Measurements from ENCODE around the gene TRABD2B. TPM values are rescaled to one million over a fixed set of nuclear protein-coding genes. Genes with fewer than 3 reads are reported as not detected.

Gene TRABD2B
- total and polyA plus RNA-seq, 2 donors (not counting 3 experiments of a cell fraction or from before 2014, with no cell fraction given), result not detected

- H3K9me1 ChIP-seq (replicated peaks; ENCODE audit: control insufficient read depth, extremely low read depth, insufficient read depth, low read length), result no peaks in the 10 kb centered on the region
- peak overlapping the region; percentile 9 for H3K4me2 ChIP-seq (ENCODE audit: insufficient read depth, low read length)
- no peak overlapping the region for H3K4me3 ChIP-seq (replicated peaks in 1 of 3; ENCODE audit: insufficient read depth in 1 of 3, low read depth in 1 of 3, low read length in 3 of 3)
- no peaks in the 10 kb centered on the region for H3K36me3 ChIP-seq (ENCODE audit: control insufficient read depth in 2 of 2, extremely low read depth in 1 of 2, insufficient read depth in 2 of 2, low read length in 2 of 2)
- BruUV-seq (replicated peaks), result no TSS peak
- H3K4me1 ChIP-seq (ENCODE audit: control insufficient read depth, extremely low read depth, insufficient read depth, low read length), result no peaks in the 10 kb centered on the region
- no peak for TF ChIP-seq POLR2AphosphoS5 (IDR thresholded peaks at IDR 0.05; ENCODE audit: insufficient read depth, low read depth, low read length)
- TF ChIP-seq POLR2A (IDR thresholded peaks at IDR 0.05; ENCODE audit: low read depth, low read length), result no peak
- TF ChIP-seq JUN (IDR thresholded peaks at IDR 0.05; ENCODE audit: borderline replicate concordance, insufficient read depth, insufficient read length, low read depth), result no peak
- TF ChIP-seq GATA2 (IDR thresholded peaks at IDR 0.05; ENCODE audit: insufficient read depth, insufficient read length, low read depth, low read length), result no peak
- TF ChIP-seq FOS (IDR thresholded peaks at IDR 0.05; ENCODE audit: borderline replicate concordance, insufficient read depth, low read length), result no peak
- TF ChIP-seq EZH2 (IDR thresholded peaks at IDR 0.05; ENCODE audit: borderline replicate concordance, low read depth, low read length, severe bottlenecking), result no peak
- TF ChIP-seq MYC (IDR thresholded peaks at IDR 0.05; ENCODE audit: low read depth, low read length), result no peak
- no peak for TF ChIP-seq CTCF (IDR thresholded peaks at IDR 0.05; ENCODE audit: extremely low read depth in 1 of 2, insufficient read depth in 1 of 2, low read depth in 1 of 2, low read length in 2 of 2)
- TF ChIP-seq MAX (IDR thresholded peaks at IDR 0.05; ENCODE audit: insufficient read depth, insufficient read length), result no peak
- peak overlapping the region; percentile 15 for H2AFZ ChIP-seq (ENCODE audit: low read depth, low read length)
- ChIA-PET CTCF (interaction anchor here (1.0 kb wide), 1 partner anchor 278 kb away, joined by 4 read pairs; no protein-coding TSS in a partner anchor), POLR2A (no interaction called here)
- no peak for FAIRE-seq
- DNase-seq (ENCODE audit: low read depth, low spot score), result peak; percentile 1
- no peaks in the 10 kb centered on the region for H4K20me1 ChIP-seq (replicated peaks; ENCODE audit: control insufficient read depth, extremely low read depth, insufficient read depth, low read length)
- H3K27ac ChIP-seq (ENCODE audit: insufficient read depth, low read depth, low read length), result no peak overlapping the region
- no peaks in the 10 kb centered on the region for H3K79me2 ChIP-seq (ENCODE audit: control insufficient read depth, insufficient read depth, low read length)
- H3K9me3 ChIP-seq (replicated peaks; ENCODE audit: control insufficient read depth, insufficient read depth, low read length), result no peaks in the 10 kb centered on the region
- intact Hi-C loops (cut with micrococcal nuclease) (no loop called here), dilution Hi-C loops (cut with MboI; ENCODE audit: extremely low pct_ligation_motif_present, low sequenced_read_pairs) (no loop called here)
- H3K9ac ChIP-seq (replicated peaks; ENCODE audit: extremely low read depth, insufficient read depth, low read length), result no peak overlapping the region
- peaks cover 0 to 2% of the 10 kb centered on the region in 2 experiments for H3K27me3 ChIP-seq (ENCODE audit: control insufficient read depth in 2 of 2, insufficient read depth in 2 of 2, low read length in 2 of 2)
Measured at GRCh38 chr1:47783638-47784496, 213.3 kb downstream of the TRABD2B start.
